ENCODE data around the gene CNOT2.

- TF ChIP-seq CTCF (IDR thresholded peaks at IDR 0.05) (no peak), POLR2A (IDR thresholded peaks at IDR 0.05) (no peak)
Measured at GRCh38 chr12:70288817-70289216, 45.6 kb downstream of the CNOT2 start.

All from Peyer's patch (tissue), 4 donors.